GM19238 (cell line): ENCODE data around the gene C1QTNF8.

ENCODE experiments used
- DNase-seq: peaks from one replicate; pipeline ENCODE4 v3.0.0; 2011; ENCODE audit warnings: low spot score; ENCODE audit not compliant: insufficient read length

C1QTNF8 gene

DNA sequence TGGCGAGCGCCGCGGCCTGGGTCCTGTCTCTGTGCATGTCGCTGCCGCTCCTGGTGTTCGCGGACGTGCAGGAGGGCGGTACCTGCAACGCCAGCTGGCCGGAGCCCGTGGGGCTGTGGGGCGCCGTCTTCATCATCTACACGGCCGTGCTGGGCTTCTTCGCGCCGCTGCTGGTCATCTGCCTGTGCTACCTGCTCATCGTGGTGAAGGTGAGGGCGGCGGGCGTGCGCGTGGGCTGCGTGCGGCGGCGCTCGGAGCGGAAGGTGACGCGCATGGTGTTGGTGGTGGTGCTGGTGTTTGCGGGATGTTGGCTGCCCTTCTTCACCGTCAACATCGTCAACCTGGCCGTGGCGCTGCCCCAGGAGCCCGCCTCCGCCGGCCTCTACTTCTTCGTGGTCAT, 16.7 kb downstream of the C1QTNF8 start:
- DNase-seq, result no peak

GRCh38 chr16:1078579-1079021, 17.4 kb downstream of the C1QTNF8 start:
- no peak for DNase-seq

DNA sequence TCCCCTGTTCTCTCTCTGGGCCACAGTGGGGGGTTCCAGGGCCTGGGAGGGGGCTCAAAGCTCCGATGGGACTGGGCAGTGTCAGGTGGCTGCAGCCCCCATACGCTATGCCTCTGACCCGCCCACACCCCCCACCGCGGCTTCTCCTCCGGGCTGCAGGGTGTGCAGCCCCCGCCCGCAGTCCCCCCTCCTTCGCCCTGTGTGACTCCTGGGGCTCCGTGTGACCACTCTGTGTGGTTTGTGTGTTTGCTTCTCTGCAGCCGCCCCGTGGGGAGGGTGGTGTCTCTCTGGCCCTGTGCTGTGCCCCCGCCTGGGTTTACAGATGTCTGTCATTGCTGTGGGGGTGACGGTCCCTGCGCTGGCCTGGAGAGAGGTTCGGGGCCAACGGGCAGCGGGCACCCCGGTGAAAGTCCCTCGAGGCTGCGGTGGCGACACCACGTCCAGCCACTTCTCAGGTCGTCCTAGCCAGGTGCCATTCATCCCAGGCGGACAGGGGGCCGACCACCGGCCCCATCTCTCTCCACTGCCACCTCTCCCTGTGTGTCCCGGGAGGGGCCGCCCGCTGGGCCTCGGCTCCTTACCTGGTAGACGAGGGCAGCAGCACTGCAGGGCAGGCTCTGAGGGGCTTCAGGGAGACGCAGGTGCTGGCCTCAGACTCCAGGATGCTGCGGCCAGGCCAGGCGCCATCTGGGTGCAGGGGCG, 18.0 kb downstream of the C1QTNF8 start:
- DNase-seq, result no peak

DNA sequence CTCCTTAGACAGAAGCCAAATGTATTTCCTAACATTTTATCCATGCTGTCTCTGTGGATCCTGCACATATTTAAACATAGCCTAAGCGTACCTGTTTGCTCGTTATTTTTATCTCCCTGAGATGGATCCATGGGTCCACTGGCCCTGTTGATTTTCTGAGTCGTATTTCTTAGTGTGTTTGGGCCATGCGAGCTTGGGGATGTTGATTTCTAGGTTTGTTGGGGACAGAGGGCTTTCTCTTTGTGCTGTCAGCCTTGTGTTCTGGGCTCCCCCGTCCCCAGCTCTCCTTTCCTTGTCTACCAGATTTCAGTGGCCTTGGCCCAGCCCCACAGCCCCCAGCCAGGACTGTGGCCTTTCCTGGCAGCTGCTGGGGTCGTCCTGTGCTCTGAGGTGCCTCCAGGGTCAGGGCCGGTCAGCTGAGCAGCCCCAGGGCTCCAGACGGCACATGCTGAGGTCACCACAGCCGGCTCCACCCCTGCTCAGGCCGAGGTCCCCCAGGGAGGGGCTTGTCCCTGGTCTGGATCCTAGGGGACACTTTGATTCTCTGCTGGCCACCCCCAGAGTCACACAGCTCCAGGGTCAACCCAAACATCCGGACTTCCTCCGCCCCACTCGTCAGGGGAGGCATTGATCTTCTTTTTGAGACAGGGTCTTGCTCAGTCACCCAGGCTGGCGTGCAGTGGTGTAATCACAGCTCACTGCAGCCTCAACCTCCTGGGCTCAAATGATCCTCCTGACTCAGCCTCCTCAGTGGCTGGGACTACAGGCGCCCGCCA, 19.1 kb downstream of the C1QTNF8 start:
- no peak for DNase-seq

DNA sequence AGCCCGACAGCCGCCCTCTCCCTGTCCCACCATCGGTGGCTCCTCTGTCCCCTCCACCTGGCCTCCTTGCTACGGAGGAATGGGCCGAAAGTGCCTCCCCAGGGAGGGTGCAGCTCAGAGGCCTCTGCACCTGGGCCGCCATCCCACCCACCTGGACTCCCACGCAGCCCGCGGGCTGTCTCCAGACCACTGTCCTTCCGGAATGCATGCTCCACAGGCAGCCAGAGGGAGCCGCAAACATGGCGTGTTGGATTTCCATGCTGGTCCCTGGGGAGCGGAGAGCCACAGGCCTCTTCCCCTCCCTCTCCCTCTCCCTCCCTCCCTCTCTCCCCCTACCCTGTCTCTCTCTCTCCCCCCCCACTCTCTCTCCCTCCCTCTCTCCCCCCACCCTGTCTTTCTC, 20.5 kb downstream of the C1QTNF8 start:
- DNase-seq, result no peak

- no peak for DNase-seq
Observed at GRCh38 chr16:1074379-1074649, 21.7 kb downstream of the C1QTNF8 start.

DNA sequence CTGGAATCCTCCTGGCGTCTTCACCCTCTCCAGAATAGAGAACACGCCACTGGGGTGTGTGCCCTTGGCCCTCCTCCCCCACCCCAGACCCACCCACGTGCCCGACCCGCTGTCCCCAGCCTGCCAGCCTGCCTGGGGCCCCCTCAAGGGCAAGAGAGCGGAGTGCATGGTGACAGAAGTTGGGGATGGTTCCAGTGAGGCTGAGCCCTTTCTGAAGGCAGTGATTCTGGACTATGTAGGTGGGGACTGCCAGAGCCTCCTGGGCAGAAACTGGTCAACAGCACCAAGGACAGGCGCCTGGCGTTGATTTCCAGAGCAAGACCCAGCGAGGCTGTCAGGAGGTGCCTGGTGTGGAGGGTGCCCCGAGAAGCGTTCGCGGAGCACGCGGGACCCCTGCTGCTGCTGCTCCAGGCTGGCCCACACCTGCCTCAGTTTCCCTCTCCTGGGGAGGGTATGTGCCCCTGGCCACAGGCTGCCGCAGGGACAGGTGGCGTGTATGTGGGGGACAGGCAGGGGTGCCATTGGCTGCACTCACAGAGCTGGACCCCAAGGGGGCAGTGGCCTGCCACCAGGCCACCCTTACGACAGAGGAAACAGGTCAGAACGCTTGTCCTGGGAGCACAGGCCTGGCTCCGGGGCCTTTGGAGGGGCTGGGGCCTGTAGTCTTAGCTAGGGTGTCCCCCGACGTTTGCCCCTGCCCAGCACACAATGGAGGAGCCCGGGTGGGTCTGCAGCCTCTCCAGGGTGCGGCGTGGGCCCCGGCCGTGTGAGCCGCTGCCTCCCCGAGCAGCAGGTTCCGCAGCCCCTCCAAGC, 22.3 kb downstream of the C1QTNF8 start:
- no peak for DNase-seq

- no peak for DNase-seq
Observed at GRCh38 chr16:1073262-1073558, 22.8 kb downstream of the C1QTNF8 start.

DNA sequence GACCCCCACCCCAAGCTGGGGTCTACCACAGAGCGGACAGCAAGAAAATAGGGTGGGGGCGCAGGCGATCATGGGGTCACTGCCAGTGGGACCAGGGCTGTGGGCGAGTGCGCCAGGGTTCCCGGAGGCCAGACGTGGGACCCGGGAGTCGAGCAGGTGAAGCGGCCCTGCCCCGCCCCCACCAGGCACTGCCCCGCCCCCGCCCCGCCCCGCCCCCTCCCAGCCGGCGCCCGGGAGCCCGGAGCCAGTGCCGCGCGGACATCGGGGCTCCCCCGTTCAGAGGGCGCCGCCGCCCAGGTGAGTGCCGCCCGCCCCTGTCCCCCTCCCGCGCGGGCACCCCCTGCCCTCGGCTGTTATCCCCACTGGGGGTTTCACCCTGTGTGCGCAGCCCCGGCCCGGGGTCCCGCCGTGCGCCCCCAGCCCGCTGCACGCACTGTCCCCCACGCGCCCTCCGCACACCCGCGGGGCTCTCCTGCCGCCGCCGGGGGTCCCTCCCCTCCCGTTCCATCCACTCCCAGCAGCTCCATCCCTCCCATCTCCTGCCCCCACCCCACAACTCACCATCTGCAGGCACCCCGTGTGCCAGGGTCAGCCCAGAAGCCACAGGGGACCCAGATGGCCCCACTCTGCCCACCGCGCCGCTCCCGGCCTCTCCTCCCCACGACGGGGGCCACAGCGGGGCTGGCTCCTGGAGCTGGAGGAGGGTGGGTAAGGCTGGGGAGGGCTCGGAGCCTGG, 23.4 kb downstream of the C1QTNF8 start, which contains the start of gene SSTR5:
Gene SSTR5 (plus strand): TSS at position 222 of the 736 bp plus-strand sequence. CDS start 6,122 bp downstream, outside the sequence.
- no peak for DNase-seq

- no peak for DNase-seq
Observed at GRCh38 chr16:1071561-1072225, 24.4 kb downstream of the C1QTNF8 start.

DNA sequence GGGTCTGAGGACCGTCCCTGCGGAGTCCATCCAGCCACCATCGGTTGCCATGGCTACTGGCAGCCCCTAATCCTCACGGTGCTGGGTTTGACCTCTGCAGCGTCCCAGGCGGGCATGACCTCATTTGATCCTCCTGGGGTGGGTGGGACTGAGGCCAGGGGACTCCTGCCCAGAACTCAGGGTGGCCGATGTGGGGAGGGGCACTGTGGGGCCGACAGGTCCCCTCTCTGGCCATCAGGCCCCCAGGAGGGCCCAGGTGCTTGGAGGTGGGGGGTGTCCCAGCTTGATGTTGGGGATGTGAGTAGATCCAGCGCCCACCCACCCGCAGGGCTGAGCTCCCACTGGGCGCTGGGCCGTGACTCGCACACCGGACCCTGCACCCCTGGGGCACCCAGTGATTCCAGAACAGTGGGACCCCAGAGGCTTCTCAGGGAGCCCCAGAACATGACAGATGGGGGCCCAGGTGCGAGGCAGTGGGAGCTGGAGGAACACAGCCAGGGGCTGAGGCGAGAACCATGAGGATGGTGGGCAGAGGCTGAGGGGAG, 25.1 kb downstream of the C1QTNF8 start:
- DNase-seq, result no peak

DNA sequence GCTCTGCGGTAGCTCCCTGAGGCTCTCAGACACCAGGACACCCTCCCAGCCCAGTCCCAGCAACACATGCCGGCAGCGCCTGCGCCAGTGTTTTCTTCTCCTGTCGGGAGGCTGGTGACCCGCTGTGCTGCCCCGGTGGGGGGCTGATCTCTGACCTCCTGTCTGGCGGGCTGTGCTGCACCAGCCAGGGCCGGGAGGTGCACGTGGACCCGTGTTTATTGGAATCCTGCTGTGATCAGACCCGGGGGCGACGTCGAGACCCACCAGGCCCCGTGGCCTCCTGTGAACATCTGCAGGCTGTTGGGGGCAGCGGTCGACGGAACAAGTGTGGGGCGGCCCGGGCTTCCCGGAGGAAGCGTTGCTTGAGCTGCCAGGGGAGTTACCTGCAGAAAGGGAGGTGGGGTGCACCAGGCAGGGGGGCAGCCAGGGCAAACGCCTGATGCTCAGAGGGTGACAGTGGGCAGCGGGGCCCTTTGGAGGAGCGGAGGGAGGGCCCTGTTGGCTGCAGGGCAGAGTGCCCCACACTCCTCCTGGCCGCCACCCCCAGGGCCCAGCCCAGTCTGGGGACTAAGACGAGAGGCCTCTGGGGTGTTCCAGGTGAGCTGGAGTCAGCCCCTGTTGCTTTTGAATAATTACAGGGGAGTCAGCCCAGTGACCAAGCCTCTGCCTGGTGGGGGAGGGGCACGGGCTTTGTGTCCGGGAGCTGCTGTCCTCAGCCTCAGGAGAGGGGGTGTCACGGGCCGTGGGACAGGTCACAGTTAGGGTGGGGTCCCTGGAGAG, 25.8 kb downstream of the C1QTNF8 start:
- no peak for DNase-seq

- no peak for DNase-seq
Observed at GRCh38 chr16:1069154-1069553, 26.9 kb downstream of the C1QTNF8 start.

DNA sequence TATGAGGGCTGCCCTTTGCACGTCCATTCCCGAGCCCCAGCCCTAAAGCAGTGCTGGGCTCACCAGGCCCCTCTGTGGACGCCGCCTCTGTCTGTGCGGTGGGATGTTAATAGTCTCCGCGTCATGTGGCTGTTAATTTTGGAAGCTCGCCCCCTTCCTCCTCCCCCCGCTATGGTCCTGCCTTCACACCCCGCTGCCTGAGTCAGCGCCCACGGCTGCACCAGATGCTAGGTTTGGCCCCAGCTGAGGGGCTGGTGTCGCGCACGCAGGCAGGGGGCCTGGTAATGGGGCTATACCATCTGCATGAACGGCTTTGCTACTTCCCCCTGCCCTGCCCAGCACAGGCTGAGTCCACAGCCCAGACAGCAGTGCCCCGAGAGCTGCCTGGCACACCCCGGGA, 27.6 kb downstream of the C1QTNF8 start:
- DNase-seq, result no peak

DNA sequence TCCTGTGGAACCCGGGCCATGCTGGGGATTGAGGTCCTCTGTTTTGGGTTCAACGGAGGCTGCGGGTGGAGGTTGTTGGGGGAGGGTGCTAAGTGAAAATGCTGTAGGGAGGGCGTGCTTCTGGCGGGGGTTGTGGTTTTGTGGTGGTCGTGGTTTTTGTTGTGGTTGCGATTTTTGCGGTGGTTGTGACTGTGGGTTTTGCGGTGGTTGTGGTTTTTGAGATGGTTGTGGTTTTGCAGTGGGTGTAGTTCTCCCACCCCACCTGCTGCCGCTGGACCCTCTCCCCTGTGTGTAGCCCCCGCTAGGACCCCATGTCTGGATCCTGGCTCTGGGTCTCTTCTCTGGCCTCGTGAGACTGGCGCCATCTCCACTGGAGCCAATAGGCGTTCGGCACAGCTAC, 28.4 kb downstream of the C1QTNF8 start:
- no peak for DNase-seq

DNA sequence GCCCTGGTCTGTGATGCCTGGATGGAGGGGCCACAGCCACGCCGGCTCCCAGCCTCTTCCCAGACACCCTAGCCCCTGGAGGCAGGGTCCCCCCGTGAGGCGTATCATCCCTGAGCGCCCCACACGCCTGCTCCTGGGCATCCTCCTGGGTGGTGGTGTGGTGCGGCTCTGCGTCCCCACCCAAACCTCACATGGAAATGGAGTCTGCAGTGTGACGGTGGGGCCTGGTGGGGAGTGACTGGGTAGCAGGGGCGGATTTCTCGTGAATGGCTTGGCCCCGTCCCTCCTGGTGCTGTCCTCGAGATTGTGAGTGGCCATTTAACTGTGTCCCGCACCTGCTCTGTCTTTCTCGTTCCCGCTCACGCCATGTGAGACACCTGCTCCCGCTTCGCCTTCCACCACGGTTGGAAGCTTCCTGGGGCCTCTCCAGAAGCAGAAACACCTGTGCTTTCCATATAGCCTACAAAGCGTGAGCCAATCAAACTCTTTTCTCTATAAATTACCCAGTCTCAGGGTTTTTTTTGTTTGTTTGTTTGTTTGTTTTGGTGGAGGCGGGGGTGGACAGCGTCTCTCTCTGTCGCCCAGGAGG, 29.4 kb downstream of the C1QTNF8 start:
- DNase-seq, result no peak

DNA sequence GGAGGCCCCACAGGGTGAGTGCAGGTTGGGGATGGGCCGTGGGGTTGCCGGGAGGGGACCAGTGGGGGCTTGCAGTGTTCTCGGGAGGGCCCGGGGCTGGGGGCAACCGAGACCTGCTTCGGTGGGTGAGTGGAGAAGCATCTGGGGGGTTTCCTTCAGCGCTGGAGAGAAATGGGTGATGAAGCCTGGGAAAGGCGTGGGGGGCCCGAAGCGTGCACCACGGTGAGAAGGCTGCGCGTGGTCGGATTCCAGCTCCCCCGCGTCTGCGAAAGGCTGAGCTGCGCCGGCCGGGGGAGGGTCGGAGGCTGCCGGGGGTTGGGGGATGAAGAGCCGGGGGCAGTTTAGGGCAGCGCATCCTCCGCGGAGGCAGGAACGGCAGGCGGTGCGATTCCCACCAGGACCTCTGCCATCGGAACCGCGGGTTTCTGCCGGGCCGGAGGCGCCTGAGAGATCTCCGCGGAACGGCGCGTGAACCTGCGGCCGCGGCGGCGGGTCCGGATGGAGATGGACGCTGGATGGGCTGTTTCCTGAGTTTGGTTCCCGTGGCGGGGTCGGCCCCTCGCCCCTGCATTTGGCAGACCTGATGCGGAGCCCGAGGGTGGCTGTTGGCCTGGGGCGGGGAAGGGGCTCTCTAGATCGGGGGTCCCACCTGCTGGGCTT, 30.4 kb downstream of the C1QTNF8 start:
- DNase-seq, result no peak

- no peak for DNase-seq
Observed at GRCh38 chr16:1063728-1064127, 32.3 kb downstream of the C1QTNF8 start.

DNA sequence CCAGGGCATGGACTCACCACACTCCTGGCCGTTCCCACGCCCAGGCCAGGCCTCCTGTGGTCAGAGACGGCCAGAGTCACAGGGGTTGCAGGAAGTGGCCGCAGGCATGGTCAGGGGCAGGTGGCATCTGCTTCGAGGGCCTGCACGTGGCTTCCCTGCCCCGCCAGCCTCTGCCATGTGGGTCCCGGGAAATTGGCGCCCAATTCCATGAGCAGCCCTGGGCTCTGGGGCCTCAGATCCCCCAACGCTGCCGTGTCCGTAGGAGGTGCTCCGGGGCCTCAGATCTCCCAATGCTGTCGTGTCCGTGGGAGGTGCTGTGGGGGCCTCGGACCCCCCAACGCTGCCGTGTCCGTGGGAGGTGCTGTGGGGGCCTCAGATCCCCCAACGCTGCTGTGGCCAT, 33.1 kb downstream of the C1QTNF8 start:
- no peak for DNase-seq
